Fibroblast of the aortic adventitia (primary cell): ENCODE measurements around the gene NOG. TPM values are rescaled to one million over a fixed set of nuclear protein-coding genes. Genes with fewer than 3 reads are reported as not detected.

Source experiments
- DNase-seq: peaks from one replicate; pipeline ENCODE4 v3.0.0-alpha.2; 2010; ENCODE audit warnings: low read depth
- H3K4me3 ChIP-seq: 2 replicates; pipeline ENCODE4 v1.5.1; 2011; ENCODE audit warnings: low read depth, mild to moderate bottlenecking, control low read depth, low read length, moderate library complexity
- total RNA-seq: library from RNA; depleted of rRNA; stranded (reverse); fragments of >200 nt; gene quantifications from 2 replicates; pipeline ENCODE4 v1.2.3, GENCODE V29; 2012; ENCODE audit warnings: low replicate concordance
- TF ChIP-seq, protein P1 (sequence below): IDR thresholded peaks from 2 replicates; pipeline ENCODE4 v1.5.1; 2011; ENCODE audit warnings: mild to moderate bottlenecking, low read length, control low read depth, inconsistent platforms; ENCODE audit not compliant: insufficient read depth

The NOG gene
- total RNA-seq, 1 donor: not detected

DNA sequence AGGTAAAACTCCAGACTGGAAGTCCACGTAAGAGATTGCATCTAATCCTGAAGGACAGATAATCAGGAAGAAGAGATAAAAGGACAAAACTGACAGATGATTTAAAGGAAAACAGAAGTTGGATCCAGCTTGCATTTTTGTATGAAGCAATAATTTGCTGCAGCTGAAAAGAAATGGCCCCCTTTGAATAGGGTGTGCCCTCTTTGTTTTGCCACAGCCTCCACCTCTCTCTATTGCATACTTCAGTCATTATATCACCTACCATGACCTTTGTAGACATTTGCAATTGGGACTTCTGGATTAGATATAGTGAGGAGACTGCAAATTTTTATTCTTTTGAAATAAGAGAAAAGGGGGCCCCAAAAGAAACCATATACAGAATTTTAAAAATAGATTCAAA is 8.1 kb downstream of the NOG start:
- TF ChIP-seq, protein P1, sequence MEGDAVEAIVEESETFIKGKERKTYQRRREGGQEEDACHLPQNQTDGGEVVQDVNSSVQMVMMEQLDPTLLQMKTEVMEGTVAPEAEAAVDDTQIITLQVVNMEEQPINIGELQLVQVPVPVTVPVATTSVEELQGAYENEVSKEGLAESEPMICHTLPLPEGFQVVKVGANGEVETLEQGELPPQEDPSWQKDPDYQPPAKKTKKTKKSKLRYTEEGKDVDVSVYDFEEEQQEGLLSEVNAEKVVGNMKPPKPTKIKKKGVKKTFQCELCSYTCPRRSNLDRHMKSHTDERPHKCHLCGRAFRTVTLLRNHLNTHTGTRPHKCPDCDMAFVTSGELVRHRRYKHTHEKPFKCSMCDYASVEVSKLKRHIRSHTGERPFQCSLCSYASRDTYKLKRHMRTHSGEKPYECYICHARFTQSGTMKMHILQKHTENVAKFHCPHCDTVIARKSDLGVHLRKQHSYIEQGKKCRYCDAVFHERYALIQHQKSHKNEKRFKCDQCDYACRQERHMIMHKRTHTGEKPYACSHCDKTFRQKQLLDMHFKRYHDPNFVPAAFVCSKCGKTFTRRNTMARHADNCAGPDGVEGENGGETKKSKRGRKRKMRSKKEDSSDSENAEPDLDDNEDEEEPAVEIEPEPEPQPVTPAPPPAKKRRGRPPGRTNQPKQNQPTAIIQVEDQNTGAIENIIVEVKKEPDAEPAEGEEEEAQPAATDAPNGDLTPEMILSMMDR: no peak
- DNase-seq: no peak
- H3K4me3 ChIP-seq: no peak overlapping the region

DNA sequence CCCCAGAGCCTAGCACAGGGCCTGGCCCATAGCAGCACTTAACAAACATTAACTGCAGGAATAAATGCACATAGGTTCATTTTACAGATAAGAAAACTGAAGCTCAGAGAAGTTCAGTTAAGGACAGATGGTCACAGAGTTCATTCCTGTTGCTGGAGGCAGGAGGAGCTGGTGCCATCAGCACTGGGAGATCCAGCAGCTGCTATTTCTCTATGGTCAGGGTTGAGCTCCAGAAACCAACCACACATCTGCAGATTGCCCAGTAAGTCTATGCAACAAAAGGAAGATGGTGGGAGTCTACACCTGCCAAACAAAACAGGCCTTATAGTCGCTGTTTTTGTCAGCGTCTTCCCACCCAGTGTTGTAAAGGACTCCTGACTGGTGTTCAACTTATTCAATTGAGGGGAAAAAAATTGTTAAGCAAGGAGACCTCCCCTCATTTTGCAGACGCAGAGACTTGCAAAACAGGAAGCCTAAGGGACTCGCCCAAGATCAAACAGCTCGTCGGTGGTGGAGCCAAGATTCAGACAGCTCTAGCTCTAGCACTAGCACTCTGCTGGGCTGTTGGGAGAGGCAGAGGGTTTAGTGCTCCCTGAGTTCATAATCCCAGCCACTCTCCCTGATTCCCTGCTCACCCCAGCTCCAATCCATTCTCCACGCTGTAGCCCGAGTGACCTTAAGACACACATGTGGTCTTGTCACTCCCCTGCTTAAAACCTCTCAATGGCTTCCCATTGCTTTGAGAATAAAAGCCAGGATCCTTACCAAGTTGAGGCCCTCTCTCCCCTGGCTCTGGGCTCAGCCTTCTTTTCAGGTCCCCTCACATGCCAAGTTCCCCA is 9.0 kb downstream of the NOG start:
- no peak for DNase-seq
- TF ChIP-seq, protein P1: no peak

DNA sequence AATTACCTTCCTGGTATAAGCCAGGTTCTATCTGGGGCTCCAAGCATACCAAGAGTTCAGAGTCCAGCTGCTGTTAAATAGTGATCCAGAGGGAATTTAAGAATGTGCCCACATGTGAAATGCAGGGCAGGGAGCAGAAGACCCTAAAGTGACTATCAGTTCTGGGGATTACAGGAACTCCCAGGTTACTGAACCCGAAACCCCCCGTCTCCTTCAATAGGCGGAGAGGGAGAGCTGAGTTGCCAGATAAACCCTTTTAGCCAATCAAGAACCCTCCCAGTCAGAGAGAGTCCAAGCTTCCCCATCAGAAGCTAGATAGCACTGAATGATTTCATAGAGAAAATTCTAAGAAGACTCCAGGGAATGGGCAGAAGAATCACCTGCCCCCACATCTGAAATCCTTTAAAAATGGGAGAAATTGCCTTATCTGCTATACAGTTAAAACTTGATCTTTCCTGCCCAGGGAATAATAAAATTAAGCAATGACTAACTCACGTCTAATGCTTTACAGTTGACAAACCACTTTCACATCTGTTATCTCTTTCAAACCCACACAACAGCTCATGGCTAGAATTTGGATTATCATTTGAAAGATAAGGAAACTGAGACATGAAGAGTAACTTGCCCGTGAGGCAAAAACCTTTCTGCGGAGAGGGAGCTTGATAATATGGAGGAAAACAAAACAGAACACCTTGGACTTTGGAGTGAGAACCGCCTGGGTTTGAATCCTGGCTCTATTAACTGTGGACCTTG is 10.2 kb downstream of the NOG start:
- no peak for DNase-seq
- TF ChIP-seq, protein P1: no peak
- no peak overlapping the region for H3K4me3 ChIP-seq

More for the DNA sequence above, 9.0 kb downstream of the NOG start:
- H3K4me3 ChIP-seq: no peak overlapping the region

DNA sequence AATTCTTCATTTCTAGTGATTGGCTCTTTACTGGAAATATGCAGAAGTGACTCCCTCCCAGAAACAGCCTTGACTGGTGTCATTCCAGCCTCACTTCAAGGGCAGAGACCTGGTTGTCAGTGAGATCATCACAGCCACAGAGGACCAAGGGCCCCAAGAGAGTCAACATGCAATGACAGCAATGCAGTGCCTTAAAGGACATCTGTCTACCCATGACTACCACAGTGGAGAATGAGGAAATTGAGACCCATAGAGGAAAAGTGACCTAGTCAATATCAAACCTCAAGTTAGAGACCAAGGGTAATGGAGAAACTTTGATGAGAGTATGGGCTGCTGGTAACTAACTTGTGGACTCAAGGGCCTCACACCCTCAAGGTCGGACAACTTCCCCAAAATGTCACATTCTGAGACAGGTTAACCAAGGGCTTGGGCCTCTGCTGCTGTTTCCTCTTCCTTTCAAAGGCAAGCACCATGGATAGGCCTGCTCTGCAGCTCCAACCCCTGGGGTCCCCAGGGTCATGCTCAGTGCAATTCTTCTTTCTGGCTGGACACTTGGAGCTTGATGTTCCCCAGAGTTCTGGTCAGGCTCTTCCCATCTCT is 11.3 kb downstream of the NOG start:
- no peak overlapping the region for H3K4me3 ChIP-seq
- TF ChIP-seq, protein P1: no peak
- DNase-seq: no peak

DNA sequence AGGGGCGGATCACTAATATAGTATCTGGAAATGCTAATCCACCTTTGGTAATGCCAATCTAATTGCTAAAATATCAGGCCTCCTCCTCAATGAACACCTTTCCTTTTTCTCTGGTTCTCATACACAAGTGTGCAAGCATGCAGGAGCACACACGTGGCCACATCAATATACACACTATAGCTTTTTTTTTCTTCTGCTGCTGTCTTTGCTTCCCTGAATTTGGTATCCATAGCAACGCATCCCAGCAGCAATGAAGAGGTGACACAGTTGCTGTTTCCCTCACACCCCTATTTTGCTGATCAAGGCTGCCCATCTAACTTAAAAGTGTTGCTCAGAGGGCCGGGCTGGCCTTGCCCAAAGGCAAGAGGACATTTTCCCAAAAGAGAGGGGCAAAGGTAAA is 15.4 kb downstream of the NOG start:
- TF ChIP-seq, protein P1: no peak
- DNase-seq: no peak
- H3K4me3 ChIP-seq: no peak overlapping the region

DNA sequence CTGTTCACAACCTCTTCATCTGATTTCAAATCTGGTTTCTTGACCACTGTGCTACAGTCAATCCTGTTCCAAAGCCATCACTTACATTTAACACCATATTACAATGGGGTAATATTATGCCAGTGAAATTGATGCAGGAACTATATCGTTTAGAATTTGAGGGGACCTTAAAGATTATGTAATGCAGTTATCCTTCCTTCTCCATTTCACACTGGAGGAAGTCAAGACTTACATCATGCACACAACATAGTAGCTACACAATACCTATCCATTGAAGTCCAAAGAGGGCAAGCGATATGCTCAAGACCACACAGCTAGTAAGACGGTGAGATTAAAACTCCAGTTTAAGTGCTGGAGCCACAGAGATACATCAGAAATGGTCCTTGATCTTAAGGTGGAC is 16.8 kb downstream of the NOG start:
- TF ChIP-seq, protein P1: no peak
- no peak for DNase-seq

More for the DNA sequence above, 16.8 kb downstream of the NOG start:
- H3K4me3 ChIP-seq: no peak overlapping the region
